Measurements from ENCODE around the gene ZMYND8.

- no peak for TF ChIP-seq CTCF (IDR thresholded peaks at IDR 0.05)
- no peak for TF ChIP-seq TCF7L2 (IDR thresholded peaks at IDR 0.05; ENCODE audit: low read depth, low read length)
Observed at GRCh38 chr20:47311967-47312681, 44.4 kb downstream of the ZMYND8 start.

Data from Panc1 (cell line).